VCaP (cell line): Measurements from ENCODE around the gene SUSD2.
"Not testable (repeated sequence)": the region's sequence is repeated elsewhere in the genome, so short reads cannot be mapped to it uniquely, and the experiment has no call there.

Source experiments
- H3K27ac ChIP-seq: fragments of 450-650 bp; 2 replicates; pipeline ENCODE4 v1.5.1; 2017
- TF ChIP-seq, protein P1 (sequence below): fragments of 450-650 bp; conservative IDR thresholded peaks from 2 replicates; pipeline ENCODE4 v1.5.1; 2017; ENCODE audit warnings: mild to moderate bottlenecking, moderate library complexity

Gene SUSD2

DNA sequence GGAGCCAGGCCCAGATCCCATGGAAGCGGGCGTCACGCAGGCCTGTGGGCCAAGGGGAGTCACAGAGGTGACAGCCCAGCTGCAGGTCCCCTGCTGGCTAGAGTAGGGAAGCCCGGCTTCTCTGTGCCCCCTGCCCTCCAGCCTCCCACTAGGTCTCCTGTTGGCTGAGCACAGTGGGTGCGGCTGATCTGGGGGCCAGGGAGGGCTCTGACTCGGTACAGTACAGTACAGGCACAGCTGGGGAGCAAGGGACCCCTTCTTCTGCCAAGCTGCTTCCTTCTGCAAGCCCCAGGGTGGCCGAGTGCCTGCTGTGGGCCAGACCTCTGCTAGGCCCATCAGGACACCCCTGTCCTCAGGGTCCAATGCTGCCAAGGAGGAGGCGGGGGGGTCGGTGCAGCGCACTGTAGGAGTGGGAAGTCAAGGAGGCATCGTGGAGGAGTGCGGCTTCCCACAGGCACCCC is 10.1 kb downstream of the SUSD2 start:
- H3K27ac ChIP-seq, result no peak overlapping the region

DNA sequence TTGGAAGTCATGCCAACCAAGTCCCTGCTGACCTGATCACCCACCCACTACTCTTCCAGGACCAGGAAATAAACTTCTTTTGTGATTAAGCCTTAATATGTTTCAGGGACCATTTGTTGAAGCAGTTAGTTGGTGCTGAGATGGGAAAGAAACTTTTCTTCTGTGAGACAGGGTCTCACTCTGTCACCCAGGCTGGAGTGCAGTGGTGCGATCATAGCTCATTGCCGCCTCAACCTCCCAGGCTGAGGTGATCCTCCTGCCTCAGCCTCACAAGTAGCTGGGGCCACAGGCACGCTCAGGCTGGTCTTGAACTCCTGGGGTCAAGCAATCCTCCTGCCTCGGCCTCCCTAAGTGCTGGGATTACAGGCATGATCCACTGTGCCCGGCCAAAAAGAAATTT is 10.6 kb downstream of the SUSD2 start:
- H3K27ac ChIP-seq, result no peak overlapping the region
- TF ChIP-seq, protein P1, sequence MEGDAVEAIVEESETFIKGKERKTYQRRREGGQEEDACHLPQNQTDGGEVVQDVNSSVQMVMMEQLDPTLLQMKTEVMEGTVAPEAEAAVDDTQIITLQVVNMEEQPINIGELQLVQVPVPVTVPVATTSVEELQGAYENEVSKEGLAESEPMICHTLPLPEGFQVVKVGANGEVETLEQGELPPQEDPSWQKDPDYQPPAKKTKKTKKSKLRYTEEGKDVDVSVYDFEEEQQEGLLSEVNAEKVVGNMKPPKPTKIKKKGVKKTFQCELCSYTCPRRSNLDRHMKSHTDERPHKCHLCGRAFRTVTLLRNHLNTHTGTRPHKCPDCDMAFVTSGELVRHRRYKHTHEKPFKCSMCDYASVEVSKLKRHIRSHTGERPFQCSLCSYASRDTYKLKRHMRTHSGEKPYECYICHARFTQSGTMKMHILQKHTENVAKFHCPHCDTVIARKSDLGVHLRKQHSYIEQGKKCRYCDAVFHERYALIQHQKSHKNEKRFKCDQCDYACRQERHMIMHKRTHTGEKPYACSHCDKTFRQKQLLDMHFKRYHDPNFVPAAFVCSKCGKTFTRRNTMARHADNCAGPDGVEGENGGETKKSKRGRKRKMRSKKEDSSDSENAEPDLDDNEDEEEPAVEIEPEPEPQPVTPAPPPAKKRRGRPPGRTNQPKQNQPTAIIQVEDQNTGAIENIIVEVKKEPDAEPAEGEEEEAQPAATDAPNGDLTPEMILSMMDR, result no peak

More for the DNA sequence above, 10.1 kb downstream of the SUSD2 start:
- TF ChIP-seq, protein P1, result no peak

DNA sequence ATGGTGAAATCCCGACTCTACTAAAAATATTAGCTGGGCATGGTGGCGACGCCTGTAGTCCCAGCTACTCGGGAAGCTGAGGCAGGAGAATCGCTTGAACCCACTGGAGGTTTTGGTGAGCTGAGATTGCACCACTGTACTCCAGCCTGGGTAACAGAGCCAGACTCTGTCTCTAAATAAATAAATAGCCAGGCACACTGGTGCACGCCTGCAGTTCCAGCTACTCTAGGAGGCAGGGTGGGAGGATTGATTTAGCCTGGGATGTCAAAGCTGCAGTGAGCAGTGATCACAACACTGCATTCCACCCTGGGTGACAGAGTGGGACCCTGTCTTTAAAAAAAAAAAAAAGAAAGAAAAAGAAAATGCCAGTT is 17.4 kb downstream of the SUSD2 start:
- H3K27ac ChIP-seq, result peak overlapping the region; percentile 95; the same call in 1 of the 2 replicates
- TF ChIP-seq, protein P1, result no peak

DNA sequence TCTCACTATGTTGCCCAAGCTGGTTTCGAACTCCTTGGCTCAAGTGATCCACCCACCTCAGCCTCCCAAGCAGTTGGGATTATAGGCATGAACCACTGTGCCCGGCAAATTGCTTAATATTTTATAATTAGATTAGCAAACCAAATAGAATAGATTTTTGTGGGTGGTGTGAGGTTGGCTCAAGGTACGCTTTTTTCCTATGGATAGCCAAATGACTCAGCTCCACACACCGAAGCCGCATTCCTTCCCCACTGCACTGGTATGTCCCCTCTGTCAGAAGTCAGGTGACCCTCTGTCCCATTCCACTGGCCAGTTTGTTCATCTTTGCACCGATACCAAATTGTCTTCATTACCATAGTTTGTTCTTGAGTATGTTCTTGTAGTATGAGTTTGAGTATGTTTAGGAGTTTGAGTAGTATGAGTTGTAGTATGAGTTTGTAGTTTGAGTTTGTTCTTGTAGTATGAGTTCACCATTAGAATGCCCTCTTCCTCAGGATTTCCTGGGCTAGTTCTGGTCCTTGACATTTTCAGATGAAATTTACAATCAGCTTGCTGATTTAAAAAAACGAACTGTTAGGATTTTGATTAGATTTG is 19.4 kb downstream of the SUSD2 start:
- TF ChIP-seq, protein P1, result no peak
- no peak overlapping the region for H3K27ac ChIP-seq

DNA sequence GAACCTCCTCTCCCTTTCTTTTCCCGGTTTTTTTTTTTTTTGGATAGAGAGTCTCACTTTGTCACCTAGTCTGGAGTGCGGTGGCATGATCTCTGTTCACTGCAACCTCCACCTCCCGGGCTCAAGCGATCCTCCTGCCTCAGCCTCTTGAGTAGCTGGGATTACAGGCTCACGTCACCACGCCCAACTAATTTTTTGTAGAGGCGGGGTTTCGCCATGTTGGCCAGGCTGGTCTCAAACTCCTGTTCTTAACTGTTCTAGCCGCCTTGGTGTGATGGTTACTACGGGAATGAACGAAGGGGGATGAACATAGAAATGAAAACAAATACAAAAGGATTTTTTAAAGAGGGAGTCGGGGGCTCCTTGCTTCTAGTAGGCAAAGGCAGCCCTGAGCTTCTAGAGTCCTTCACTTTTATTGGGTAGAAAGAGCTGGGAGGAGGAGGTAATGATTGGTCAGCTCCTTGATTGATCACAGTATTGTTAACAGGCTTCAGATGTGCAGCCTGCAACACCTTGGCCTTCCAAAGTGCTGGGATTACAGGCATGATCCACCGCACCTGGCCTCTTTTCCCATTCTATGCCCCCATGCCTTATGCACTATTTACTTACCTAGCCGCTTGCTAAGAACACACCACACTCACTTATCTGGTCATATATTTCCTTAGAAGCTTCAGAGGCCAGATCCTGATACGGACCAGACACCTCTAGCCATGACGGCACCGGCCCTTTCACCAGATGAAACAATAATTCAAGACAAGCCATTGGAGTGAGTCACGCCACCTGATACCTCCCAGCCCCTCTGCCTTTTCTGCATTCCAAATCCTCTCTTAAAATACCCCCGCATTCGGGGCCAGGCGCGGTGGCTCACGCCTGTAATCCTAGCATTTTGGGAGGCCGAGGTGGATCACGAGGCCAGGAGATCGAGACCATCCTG is 20.7 kb downstream of the SUSD2 start:
- H3K27ac ChIP-seq, result no peak overlapping the region
- TF ChIP-seq, protein P1, result no peak

DNA sequence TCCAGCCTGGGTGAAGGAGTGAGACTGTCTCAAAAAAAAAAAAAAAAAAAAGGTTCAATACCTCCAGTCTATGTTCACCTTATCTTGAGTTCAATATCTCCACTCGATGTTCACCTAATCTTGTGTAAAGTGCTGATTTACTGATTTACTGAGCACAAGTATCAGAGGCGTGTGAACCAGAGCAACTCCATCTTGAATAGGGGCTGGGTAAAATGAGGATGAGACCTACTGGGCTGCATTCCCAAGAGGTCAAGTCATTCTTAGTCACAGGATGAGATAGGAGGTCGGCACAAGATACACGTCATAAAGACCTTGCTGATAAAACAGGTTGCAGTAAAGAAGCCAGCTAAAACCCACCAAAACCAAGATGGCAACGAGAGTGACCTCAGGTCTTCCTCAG is 22.6 kb downstream of the SUSD2 start:
- not testable (repeated sequence) for H3K27ac ChIP-seq

DNA sequence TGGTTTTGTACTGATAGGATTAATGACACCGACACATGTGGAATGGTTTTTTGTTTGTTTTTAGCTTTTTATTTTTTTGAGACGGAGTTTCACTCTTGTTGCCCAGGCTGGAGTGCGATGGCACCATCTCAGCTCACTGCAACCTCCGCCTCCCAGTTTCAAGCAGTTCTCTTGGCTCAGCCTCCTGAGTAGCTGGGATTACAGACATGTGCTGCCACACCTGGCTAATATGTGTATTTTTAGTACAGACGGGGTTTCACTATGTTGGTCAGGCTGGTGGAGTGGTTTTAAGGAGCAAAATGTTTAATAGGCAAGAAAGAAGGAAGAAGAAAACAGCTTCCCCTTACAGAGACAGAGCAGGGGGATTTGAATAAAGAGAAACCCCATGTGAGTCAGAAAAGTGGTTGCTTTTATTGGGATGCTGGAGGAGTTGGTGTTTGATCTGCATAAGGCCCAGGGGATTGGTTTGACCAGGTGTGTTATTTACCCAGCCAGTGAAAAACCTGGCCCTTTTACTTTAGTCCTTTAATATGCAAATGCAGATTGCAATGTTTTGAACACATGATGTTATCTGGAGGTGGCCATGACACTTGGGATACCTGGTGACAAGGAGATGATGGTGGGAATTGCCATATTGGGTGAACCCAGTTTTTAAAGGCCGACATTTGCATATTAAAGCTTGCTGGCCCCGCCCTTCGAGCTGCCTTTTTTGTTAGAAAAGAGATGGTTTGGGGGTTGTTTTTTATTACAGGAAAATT is 24.3 kb downstream of the SUSD2 start:
- TF ChIP-seq, protein P1, result no peak
- peak overlapping the region; percentile 98 for H3K27ac ChIP-seq

DNA sequence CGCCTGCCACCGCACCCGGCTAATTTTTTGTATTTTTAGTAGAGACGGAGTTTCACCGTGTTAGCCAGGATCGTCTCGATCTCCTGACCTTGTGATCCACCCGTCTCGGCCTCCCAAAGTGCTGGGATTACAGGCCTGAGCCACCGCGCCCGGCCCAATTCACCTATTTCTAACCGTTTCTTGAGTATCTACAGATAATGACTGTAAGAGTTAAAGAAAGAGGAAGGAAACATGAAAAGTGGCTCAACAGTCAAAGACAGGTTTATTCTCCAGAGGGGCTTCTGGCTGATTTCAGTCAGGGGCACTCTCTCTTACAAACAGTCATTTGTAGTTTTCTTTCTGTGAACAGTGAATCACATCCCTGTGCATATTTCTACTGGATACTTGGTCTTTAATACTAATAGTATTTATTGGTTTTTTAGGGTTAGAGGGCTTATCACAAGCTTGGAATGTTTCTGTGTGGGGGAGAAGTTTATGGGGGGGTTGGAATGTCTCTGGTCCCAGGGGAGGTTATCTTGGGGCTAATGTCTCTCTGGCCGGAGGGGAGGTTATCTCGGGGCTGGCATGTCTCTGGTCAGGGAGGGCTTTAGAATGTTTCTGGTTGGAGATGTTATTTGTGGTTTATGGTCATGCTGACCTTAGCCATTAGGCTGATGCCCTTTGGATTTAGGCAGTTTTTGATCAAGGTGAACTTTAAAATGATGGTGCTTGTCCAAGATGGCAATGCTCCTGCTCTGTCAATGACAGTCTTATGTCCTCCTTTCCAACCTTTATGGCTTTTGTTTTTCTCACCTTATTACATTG is 25.4 kb downstream of the SUSD2 start:
- H3K27ac ChIP-seq, result peak overlapping the region; percentile 98
